ENCODE data around the gene GDF10. TPM values are rescaled to one million over a fixed set of nuclear protein-coding genes. Genes with fewer than 3 reads are reported as not detected.

The GDF10 gene
- total RNA-seq, 1 donor from 2014 or later, result 46.8 TPM

GRCh38 chr10:47306387-47307210 is 6.6 kb downstream of the GDF10 start:
- no peak for TF ChIP-seq CTCF (conservative IDR thresholded peaks at IDR 0.05)
- Mint-ChIP-seq H3K27ac (no peak overlapping the region), H3K36me3 (peaks cover 8% of the 10 kb centered on the region), H3K27me3 (peaks cover 60% of the 10 kb centered on the region), H3K4me3 (no peak overlapping the region), H3K4me1 (ENCODE audit: unreplicated experiment) (peaks cover 34% of the 10 kb centered on the region), H3K9me3 (no peaks in the 10 kb centered on the region)
- no peak for DNase-seq (ENCODE audit: extremely low spot score, unreplicated experiment)

- H3K27me3 Mint-ChIP-seq, result peaks cover 53% of the 10 kb centered on the region
- no peak overlapping the region for H3K4me3 Mint-ChIP-seq
These were observed 7.4 kb downstream of the GDF10 start for GRCh38 chr10:47307381-47307780.

GRCh38 chr10:47308775-47309174 is 8.8 kb downstream of the GDF10 start:
- Mint-ChIP-seq H3K27ac (no peak overlapping the region), H3K27me3 (peaks cover 43% of the 10 kb centered on the region)

More at GRCh38 chr10:47307381-47307780, 7.4 kb downstream of the GDF10 start:
- DNase-seq (ENCODE audit: extremely low spot score, unreplicated experiment), result no peak
- Mint-ChIP-seq H3K4me1 (ENCODE audit: unreplicated experiment) (peaks cover 33% of the 10 kb centered on the region), H3K9me3 (no peaks in the 10 kb centered on the region), H3K36me3 (peaks cover 8% of the 10 kb centered on the region), H3K27ac (no peak overlapping the region)
- TF ChIP-seq CTCF (conservative IDR thresholded peaks at IDR 0.05), result no peak

GRCh38 chr10:47309408-47310089 is 9.6 kb downstream of the GDF10 start:
- Mint-ChIP-seq H3K9me3 (no peaks in the 10 kb centered on the region), H3K4me3 (no peak overlapping the region), H3K36me3 (peaks cover 4% of the 10 kb centered on the region), H3K27me3 (peaks cover 41% of the 10 kb centered on the region), H3K4me1 (ENCODE audit: unreplicated experiment) (peaks cover 28% of the 10 kb centered on the region), H3K27ac (no peak overlapping the region)
- DNase-seq (ENCODE audit: extremely low spot score, unreplicated experiment), result no peak
- TF ChIP-seq CTCF (conservative IDR thresholded peaks at IDR 0.05), result peak; percentile 56

More at GRCh38 chr10:47308775-47309174, 8.8 kb downstream of the GDF10 start:
- Mint-ChIP-seq H3K4me1 (ENCODE audit: unreplicated experiment) (peaks cover 28% of the 10 kb centered on the region), H3K4me3 (no peak overlapping the region), H3K36me3 (peaks cover 4% of the 10 kb centered on the region), H3K9me3 (no peaks in the 10 kb centered on the region)
- TF ChIP-seq CTCF (conservative IDR thresholded peaks at IDR 0.05), result no peak
- no peak for DNase-seq (ENCODE audit: extremely low spot score, unreplicated experiment)

- no peaks in the 10 kb centered on the region for H3K9me3 Mint-ChIP-seq
- no peak for DNase-seq (ENCODE audit: extremely low spot score, unreplicated experiment)
- H3K4me1 Mint-ChIP-seq (ENCODE audit: unreplicated experiment), result peaks cover 28% of the 10 kb centered on the region
- H3K4me3 Mint-ChIP-seq, result no peak overlapping the region
- TF ChIP-seq CTCF (conservative IDR thresholded peaks at IDR 0.05), result no peak
- H3K27ac Mint-ChIP-seq, result no peak overlapping the region
- H3K27me3 Mint-ChIP-seq, result peaks cover 37% of the 10 kb centered on the region
- peaks cover 4% of the 10 kb centered on the region for H3K36me3 Mint-ChIP-seq
These were observed 10.1 kb downstream of the GDF10 start for GRCh38 chr10:47310090-47310505.

All from type B pancreatic cell (in vitro differentiated cells).